Limb (tissue), 2 donors: ENCODE data around the gene AFG1L.

Experiments used
- DNase-seq, 2 donors: peaks; one replicate each; pipeline ENCODE4 v3.0.0-alpha.2; 2016; ENCODE audit errors: extremely low spot score in 2 of 2

Gene AFG1L

DNA sequence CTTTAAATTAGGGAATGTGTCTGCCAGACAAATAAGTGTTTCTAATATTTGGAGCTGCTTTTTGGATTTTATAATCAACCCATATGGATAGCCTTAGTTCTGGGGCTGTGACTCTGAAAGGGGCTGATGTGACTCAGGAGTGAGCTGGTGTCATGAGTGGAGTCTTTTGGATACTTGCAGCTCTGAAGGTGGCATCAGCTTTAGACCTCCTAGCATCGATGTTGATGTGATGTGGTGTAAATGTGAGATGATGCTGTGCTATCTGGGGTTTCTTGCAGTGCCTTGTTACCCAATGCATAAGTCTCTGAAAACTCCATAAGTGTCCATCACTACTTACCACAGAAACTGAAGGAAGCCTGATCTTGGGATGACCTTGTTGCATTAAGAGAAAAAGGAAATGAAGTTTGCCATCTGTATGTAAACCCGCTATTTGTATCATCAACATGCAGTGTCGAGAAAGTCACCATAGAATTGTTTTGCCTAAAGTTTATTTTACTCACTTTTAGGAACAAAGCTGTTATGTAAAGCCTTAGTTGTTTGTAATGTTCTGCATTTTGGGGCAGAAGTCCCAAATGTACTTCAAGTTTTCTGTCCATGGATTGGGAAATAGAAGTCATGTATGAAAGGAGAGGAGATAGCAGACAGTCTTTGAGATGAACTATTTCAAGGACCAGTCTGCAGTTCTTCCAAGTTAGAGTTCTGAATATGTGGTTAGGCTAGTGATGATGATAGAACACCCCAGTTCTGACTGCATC lies 273.9 kb downstream of the AFG1L start:
- DNase-seq, result no peak

DNA sequence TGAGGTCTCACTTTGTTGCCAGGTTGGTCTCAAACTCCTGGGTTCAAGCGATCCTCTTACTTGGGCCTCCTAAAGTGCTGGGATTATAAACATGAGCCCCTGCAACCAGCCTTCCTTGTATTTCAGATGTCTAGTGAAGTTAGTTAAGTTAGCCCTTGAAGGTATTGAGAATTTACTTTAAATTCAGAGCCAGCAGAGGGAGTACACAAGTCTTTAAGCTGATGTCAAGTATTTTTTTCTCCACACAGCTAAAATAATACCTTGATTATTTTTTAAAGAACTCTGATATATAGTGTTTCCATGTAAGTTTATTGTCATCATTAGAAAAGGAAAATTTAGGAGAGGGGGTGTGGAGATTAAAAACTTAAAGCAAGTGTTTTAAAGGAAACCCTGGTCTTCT lies 275.7 kb downstream of the AFG1L start:
- no peak for DNase-seq

DNA sequence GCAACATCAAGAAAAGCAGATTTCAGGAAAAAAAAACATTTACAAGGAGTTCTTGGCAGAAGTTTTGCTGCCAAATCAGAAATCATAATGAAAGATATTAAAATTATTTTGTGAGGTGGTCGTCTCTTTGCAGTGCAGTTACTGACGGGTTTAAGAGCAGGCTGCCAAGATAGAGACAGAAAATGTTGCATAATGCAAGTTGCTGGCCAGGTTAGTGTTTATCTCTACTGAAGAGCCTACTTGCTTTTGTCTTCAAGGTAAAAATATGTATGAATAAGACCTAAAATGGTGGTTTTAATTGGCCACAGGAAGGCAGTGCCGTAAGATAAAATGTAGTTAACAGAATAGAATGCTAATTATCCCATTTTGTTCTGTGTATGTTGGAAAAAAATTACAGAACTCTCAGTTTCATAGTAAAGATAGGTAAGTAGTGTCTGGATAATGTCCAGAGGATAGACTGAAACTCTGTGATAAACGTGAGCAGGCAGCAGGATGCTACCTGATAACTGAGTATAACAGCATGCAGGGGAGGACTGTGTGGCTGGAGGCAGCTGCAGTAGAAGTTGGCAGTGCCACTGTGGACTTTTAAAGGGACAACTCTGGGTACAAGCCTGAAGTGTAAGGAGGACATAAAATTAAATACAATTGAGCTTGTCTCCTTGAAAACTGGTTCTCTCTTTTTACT lies 279.7 kb downstream of the AFG1L start:
- no peak for DNase-seq
